Erythroblast (primary cell): Measurements from ENCODE around the gene RENBP.

Experiments used
- GATA1 ChIP-seq: IDR thresholded peaks from 2 replicates; pipeline ENCODE4 v1.6.1; 2011; ENCODE audit warnings: low read depth, mild to moderate bottlenecking, control low read depth, low read length, moderate library complexity
- POLR2A ChIP-seq: IDR thresholded peaks from 2 replicates; pipeline ENCODE4 v1.6.1; 2011; ENCODE audit warnings: mild to moderate bottlenecking, low read length

GRCh38 chrX:153905481-153906095, 38.9 kb downstream of the RENBP start:
- TF ChIP-seq POLR2A = no peak
- no peak for TF ChIP-seq GATA1
